Skin epidermis (tissue), 12 donors: ENCODE measurements around the gene FBLN1.
"Not testable (repeated sequence)": the region's sequence is repeated elsewhere in the genome, so short reads cannot be mapped to it uniquely, and the experiment has no call there.

Experiments
- H3K27ac ChIP-seq, 21 experiments: fragments of 200-600 bp; sonication (generic) in 11 of 21; one replicate each; pipeline ENCODE4 v1.5.0; 2020; ENCODE audit warnings: mild to moderate bottlenecking in 3 of 21, inconsistent platforms in 2 of 21, moderate library complexity in 2 of 21
- H3K4me3 ChIP-seq, 7 experiments: fragments of 200-600 bp; sonication (generic) in 2 of 7; one replicate each; pipeline ENCODE4 v1.5.0; 2020; ENCODE audit warnings: inconsistent platforms in 2 of 7, mild to moderate bottlenecking in 2 of 7, moderate library complexity in 1 of 7

The FBLN1 gene

DNA sequence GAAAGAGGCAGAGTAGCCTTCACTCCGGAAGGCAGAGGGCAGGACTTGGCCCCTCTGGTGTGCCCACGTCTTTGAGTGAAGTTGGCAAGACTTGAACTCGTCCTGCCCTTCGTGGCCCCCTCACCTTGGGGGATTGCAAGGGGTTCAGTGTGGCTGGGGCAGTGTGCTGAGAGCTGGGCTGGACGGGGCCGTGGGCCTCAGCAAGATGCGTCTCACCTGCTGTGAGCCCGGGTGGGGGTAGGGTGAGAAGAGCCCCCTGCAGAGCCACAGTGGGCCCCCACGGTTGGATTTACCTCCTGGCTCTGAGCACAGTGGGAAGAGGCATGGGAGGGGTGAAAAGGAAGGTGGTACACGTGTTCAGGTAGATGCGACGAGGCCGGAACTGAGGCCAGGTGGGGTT is 87.6 kb downstream of the FBLN1 start:
- Histone ChIP-seq H3K4me3 (no peak overlapping the region), H3K27ac (no peak overlapping the region)

GRCh38 chr22:45591633-45592213 is 89.0 kb downstream of the FBLN1 start:
- H3K4me3 ChIP-seq, H3K27ac ChIP-seq: not testable (repeated sequence)

DNA sequence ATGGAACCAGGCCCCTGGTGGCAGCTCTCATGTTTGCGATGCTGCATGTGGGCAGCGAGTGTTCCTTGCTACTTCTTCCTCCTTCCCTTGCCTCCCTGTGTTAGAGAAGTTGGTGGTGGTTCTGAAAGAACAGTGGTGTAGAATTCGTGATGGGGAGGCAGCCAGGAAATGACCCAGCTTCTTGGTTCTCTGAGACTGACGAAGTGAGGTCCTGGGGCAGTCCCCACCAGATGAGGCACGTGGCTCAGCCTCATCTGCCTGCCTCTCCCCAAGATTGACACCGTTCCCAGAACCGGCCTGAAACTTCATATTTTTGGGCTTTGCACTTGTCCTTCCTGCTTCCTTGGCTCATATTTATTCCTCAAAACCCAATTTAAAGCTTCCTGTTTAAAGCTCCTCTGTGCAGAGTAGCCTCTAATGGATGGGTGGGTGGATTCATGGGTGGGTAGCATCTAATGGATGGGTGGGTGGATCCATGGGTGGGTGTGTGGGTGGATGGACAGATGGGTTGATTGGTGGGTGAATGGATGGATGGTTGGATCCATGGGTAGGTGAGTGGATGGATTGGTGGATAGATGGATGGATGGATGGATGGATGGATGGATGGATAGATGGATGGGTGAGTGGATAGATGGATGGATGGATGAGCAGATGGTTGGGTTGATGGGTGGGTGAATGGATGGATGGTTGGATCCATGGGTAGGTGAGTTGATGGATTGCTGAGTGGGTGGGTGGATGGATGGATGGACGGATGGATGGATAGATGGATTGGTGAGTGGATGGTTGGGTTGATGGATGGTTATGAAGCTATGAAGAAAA is 91.6 kb downstream of the FBLN1 start:
- Histone ChIP-seq H3K27ac (no peak overlapping the region), H3K4me3 (no peak overlapping the region)

DNA sequence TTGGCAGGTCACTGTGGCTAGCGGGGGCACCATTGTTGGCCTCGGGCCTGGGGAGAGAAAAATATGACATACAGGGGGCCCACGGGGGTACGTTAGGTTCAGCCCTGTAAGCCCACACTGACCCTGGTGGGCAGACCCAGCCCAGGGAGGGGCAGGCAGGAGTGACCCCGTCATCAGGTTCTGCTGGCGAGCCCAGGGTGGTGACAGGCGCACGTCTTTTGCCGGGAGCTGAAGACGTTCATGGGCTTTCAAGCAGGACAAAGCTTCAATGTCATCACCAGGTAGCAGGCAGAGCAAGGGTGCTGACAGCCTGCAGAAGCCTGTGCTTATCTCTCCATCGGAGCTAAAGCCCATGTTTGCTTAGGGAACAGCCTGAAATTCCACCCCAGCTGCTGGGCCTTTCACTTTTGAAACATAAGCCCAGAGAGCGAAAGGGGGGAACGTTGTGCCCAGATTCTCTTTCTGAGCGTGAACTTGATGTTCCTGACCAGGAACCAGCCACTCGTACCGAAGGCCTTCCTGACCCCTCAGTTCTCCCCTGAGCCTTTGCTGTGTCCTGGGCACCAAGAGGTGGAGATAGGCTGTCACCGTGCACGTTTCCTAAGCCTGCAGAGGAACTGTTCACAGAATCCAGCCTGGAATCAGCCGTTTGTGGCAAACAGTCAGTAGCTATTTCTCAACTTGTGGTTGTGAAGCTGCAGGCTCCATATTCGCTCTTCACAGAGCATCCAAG is 94.9 kb downstream of the FBLN1 start:
- Histone ChIP-seq H3K4me3 (no peak overlapping the region), H3K27ac (no peak overlapping the region)

GRCh38 chr22:45598596-45599217 is 96.0 kb downstream of the FBLN1 start:
- Histone ChIP-seq H3K4me3 (no peak overlapping the region), H3K27ac (no peak overlapping the region)

GRCh38 chr22:45599836-45600577 is 97.3 kb downstream of the FBLN1 start:
- peak overlapping the region in 1 of 21 experiments; percentile 51 for H3K27ac ChIP-seq

DNA sequence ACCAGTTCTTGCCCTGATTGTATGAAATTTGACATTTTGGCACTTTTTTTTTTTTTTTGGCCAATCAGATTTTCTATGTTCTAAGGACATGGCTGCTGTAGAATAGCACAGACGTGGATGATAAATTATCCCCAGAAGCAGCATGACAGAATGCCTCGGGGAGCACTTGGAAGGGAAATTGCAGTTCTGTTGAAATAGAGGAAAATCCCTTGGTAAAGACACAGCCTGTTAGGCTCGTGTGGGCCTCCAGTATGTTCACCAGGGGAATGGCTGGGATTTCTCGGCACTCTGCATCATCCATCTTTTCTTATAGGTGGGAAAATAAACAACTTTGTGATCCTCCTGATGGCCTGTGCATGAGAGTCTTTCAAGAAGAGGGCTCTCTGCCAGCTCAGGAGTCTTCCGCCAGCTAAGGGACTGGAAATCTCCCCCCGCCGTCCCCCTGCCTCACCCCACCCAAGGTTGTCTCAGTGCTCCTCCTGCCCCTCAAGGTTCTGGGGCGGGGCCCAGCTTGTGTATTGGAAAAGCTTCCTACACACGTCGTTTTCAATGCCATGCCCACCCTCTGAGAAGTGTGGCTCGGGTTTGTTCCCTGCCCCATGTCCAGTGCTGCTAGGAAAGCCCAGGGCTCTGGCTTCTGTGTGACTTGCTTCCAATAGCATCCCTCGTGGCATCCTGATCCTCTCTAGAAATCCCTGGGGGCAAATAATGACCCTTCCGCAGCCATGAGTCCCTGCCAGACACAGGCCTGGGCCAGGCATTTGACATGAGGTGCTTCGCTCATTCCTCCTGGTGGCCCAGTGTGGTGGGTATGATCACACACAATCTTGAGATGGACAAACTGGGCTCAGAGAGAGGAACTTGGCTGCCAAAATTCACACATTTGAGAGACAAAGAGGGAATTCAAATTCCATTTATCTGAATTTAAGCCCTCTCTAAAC is 98.4 kb downstream of the FBLN1 start:
- H3K27ac ChIP-seq = peak overlapping the region in 7 of 21 experiments; percentile 14 to 51 (median 41)
- no peak overlapping the region for H3K4me3 ChIP-seq

More at GRCh38 chr22:45599836-45600577, 97.3 kb downstream of the FBLN1 start:
- no peak overlapping the region for H3K4me3 ChIP-seq

DNA sequence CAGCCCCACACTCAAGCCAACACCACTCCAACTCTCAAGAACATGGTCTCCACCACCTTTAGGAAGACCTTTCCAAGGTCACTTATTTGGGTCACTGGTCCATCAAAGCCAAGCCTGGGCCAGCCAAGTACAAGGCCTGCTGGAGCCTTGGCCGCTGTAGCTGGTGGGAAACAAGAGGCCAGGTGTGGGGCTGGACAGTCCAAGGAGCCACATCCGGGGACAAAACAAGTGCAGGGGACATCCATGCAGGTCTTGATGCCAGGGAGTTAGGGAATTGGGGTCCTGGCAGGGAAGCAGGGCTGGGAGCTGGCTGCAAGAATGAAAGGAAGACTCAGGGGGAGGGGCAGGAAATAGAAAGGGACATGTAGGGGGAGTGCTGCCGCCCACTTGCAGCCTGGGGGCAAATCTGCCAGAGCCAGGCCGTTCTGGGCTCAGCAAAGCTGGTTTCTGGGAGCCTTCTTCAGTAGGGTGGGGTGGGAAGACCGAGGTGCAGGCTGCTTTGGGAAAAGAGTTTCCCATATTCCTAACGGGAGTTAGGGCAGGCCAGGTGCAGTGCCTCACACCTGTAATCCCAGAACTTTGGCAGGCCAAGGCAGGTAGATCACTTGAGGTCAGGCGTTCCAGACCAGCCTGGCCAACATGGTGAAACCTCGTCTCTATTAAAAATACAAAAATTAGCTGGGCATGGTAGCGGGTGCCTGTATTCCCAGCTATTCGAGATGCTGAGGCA is 99.5 kb downstream of the FBLN1 start:
- H3K27ac ChIP-seq = peak overlapping the region in 4 of 21 experiments; percentile 14 to 51 (median 36)
- H3K4me3 ChIP-seq = no peak overlapping the region

GRCh38 chr22:45602824-45603595 is 100.3 kb downstream of the FBLN1 start:
- H3K4me3 ChIP-seq = no peak overlapping the region

GRCh38 chr22:45603619-45604018 is 100.9 kb downstream of the FBLN1 start:
- Histone ChIP-seq H3K4me3 (no peak overlapping the region), H3K27ac (peak overlapping the region in 1 of 21 experiments; percentile 46)

More at GRCh38 chr22:45602824-45603595, 100.3 kb downstream of the FBLN1 start:
- peak overlapping the region in 1 of 21 experiments; percentile 46 for H3K27ac ChIP-seq

- H3K4me3 ChIP-seq = not testable (repeated sequence)
- peak overlapping the region in 4 of 21 experiments; percentile 21 to 43 (median 28) for H3K27ac ChIP-seq
Measured at GRCh38 chr22:45608045-45608444, 105.4 kb downstream of the FBLN1 start.

GRCh38 chr22:45608763-45609180 is 106.1 kb downstream of the FBLN1 start:
- peak overlapping the region in 6 of 21 experiments; percentile 21 to 43 (median 27) for H3K27ac ChIP-seq
- no peak overlapping the region for H3K4me3 ChIP-seq

GRCh38 chr22:45612451-45612901 is 109.8 kb downstream of the FBLN1 start:
- Histone ChIP-seq H3K27ac (peak overlapping the region in 17 of 21 experiments; percentile 18 to 83 (median 61)), H3K4me3 (no peak overlapping the region)

- H3K4me3 ChIP-seq = no peak overlapping the region
Measured at GRCh38 chr22:45612940-45613339, 110.3 kb downstream of the FBLN1 start.

GRCh38 chr22:45615364-45615763 is 112.7 kb downstream of the FBLN1 start:
- no peak overlapping the region for H3K4me3 ChIP-seq
- H3K27ac ChIP-seq = no peak overlapping the region

More at GRCh38 chr22:45612940-45613339, 110.3 kb downstream of the FBLN1 start:
- peak overlapping the region in 17 of 21 experiments; percentile 18 to 83 (median 61) for H3K27ac ChIP-seq

- Histone ChIP-seq H3K27ac (no peak overlapping the region), H3K4me3 (no peak overlapping the region)
Measured at GRCh38 chr22:45616432-45616831, 113.7 kb downstream of the FBLN1 start.

- Histone ChIP-seq H3K27ac (no peak overlapping the region), H3K4me3 (no peak overlapping the region)
Measured at GRCh38 chr22:45617948-45618347, 115.3 kb downstream of the FBLN1 start.
